Measurements from ENCODE around the gene TSC22D1. TPM values are rescaled to one million over a fixed set of nuclear protein-coding genes. Genes with fewer than 3 reads are reported as not detected.
A peak's percentile ranks its signal among the peaks of the same experiment; 100 is the strongest.

The TSC22D1 gene
- total and polyA plus RNA-seq, 4 donors, result 21.0 to 43.5 (median 37.0) TPM

DNA sequence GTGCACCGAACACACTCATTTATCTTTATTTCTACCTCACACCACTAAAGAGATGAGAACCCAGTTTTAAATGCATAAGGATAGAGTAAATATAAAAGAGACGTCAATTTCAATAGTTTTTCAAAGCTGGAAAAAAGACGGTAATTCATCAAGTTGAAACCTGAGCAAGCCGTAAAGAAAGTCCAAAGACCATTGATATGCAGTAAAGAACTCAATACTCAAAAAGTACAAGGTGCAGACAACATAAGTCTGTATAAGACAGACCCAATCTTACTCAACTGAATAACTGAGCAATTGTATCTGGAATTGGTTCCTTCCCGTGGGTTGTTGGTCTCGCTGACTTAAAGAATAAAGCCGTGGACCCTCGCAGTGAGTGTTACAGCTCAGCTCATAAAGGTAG lies 120.4 kb downstream of the TSC22D1 start:
- DNase-seq (ENCODE audit: low spot score), result no peak
- WGBS, result 81% methylated on average over 8 of the region's 8 CpGs

DNA sequence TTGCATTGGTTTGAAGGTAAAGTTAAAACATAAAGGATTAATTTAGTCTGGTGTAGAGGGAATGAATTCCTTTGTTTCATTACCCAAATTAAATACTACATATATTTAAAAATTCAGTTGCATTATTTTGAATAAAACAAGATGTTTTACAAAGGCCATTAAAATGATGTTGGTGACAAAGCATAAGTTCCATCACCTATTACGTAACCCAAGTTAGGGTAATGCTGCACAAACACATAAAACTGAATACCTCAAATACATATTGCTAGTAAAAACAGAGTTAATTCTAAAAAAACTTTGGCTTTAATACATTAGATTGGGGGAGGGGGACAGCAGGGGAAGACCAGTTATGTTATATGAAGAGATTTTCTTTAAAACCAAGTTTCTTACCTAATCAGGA lies 122.2 kb downstream of the TSC22D1 start:
- 96% methylated on average over 1 of the region's 1 CpG for WGBS
- Histone ChIP-seq H3K9ac (ENCODE audit: low read depth in 1 of 2, low read length in 2 of 2) (no peak overlapping the region), H3K9me3 (ENCODE audit: control insufficient read depth in 4 of 4, low read length in 3 of 4) (peaks cover 0 to 2% (median 0%) of the 10 kb centered on the region in 4 donors), H3K27me3 (ENCODE audit: control insufficient read depth in 4 of 4, insufficient read depth in 4 of 4, low read length in 3 of 4) (no peaks in the 10 kb centered on the region), H3K4me3 (ENCODE audit: low read depth in 1 of 3, low read length in 3 of 3) (no peak overlapping the region), H3K27ac (ENCODE audit: low read depth in 1 of 2, low read length in 2 of 2) (no peak overlapping the region), H3K4me1 (ENCODE audit: control insufficient read depth in 4 of 4, insufficient read depth in 4 of 4, low read length in 3 of 4) (peaks cover 5 to 18% (median 10%) of the 10 kb centered on the region in 4 donors), H3K36me3 (ENCODE audit: control insufficient read depth in 4 of 4, insufficient read depth in 3 of 4, low read depth in 1 of 4, low read length in 3 of 4) (no peaks in the 10 kb centered on the region)
- TF ChIP-seq, protein P1, sequence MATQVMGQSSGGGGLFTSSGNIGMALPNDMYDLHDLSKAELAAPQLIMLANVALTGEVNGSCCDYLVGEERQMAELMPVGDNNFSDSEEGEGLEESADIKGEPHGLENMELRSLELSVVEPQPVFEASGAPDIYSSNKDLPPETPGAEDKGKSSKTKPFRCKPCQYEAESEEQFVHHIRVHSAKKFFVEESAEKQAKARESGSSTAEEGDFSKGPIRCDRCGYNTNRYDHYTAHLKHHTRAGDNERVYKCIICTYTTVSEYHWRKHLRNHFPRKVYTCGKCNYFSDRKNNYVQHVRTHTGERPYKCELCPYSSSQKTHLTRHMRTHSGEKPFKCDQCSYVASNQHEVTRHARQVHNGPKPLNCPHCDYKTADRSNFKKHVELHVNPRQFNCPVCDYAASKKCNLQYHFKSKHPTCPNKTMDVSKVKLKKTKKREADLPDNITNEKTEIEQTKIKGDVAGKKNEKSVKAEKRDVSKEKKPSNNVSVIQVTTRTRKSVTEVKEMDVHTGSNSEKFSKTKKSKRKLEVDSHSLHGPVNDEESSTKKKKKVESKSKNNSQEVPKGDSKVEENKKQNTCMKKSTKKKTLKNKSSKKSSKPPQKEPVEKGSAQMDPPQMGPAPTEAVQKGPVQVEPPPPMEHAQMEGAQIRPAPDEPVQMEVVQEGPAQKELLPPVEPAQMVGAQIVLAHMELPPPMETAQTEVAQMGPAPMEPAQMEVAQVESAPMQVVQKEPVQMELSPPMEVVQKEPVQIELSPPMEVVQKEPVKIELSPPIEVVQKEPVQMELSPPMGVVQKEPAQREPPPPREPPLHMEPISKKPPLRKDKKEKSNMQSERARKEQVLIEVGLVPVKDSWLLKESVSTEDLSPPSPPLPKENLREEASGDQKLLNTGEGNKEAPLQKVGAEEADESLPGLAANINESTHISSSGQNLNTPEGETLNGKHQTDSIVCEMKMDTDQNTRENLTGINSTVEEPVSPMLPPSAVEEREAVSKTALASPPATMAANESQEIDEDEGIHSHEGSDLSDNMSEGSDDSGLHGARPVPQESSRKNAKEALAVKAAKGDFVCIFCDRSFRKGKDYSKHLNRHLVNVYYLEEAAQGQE (IDR thresholded peaks at IDR 0.05), result no peak
- no peak for TF ChIP-seq JUND (IDR thresholded peaks at IDR 0.05)
- no peak for TF ChIP-seq FOXA1 (IDR thresholded peaks at IDR 0.05)
- TF ChIP-seq FOXA2 (IDR thresholded peaks at IDR 0.05), result no peak
- TF ChIP-seq HNF4G (IDR thresholded peaks at IDR 0.05), result no peak
- no peak for TF ChIP-seq HNF4A (conservative IDR thresholded peaks at IDR 0.05)
- TF ChIP-seq GABPA (IDR thresholded peaks at IDR 0.05 in 1 of 2, conservative IDR thresholded peaks at IDR 0.05 in 1 of 2), result no peak
- no peak for TF ChIP-seq RAD21 (IDR thresholded peaks at IDR 0.05)
- TF ChIP-seq NR2F2 (IDR thresholded peaks at IDR 0.05), result no peak
- no peak for TF ChIP-seq EGR1 (IDR thresholded peaks at IDR 0.05; ENCODE audit: low read depth in 2 of 2)
- DNase-seq (ENCODE audit: low spot score), result no peak

More for the DNA sequence above, 120.4 kb downstream of the TSC22D1 start:
- peaks cover 0 to 3% (median 0%) of the 10 kb centered on the region in 4 donors for H3K4me1 ChIP-seq (ENCODE audit: control insufficient read depth in 4 of 4, insufficient read depth in 4 of 4, low read length in 3 of 4)
- H3K9me3 ChIP-seq (ENCODE audit: control insufficient read depth in 4 of 4, low read length in 3 of 4), result peaks cover 0 to 2% (median 0%) of the 10 kb centered on the region in 4 donors
- no peak overlapping the region for H3K4me3 ChIP-seq (ENCODE audit: low read depth in 1 of 3, low read length in 3 of 3)
- no peak overlapping the region for H3K9ac ChIP-seq (ENCODE audit: low read depth in 1 of 2, low read length in 2 of 2)
- H3K27me3 ChIP-seq (ENCODE audit: control insufficient read depth in 4 of 4, insufficient read depth in 4 of 4, low read length in 3 of 4), result no peaks in the 10 kb centered on the region
- TF ChIP-seq HNF4A (conservative IDR thresholded peaks at IDR 0.05) (peak in 1 of 2 donors; percentile 20), FOXA2 (IDR thresholded peaks at IDR 0.05) (no peak)
- no peaks in the 10 kb centered on the region for H3K36me3 ChIP-seq (ENCODE audit: control insufficient read depth in 4 of 4, insufficient read depth in 3 of 4, low read depth in 1 of 4, low read length in 3 of 4)
- H3K27ac ChIP-seq (ENCODE audit: low read depth in 1 of 2, low read length in 2 of 2), result no peak overlapping the region

DNA sequence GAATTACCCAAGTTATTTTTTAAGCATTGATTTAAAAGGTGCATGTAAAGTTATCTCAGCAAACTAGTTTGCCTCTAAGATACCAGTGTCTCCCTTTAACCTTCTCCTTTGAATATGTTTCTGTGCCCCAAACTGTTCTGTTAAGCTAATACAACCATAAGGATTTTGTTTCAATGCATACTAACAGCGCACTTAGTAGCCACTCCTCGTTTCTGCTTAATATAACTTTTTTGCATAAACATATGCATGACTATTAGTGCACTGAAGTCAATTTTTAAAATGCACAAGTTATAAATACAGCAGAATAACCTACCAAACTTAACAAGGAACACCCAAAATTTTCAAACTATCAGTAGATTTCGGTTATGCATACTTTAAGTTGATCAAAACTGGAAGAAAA lies 123.1 kb downstream of the TSC22D1 start:
- WGBS, result 92% methylated on average over 3 of the region's 3 CpGs
- H3K9ac ChIP-seq (ENCODE audit: low read depth in 1 of 2, low read length in 2 of 2), result no peak overlapping the region
- H3K27ac ChIP-seq (ENCODE audit: low read depth in 1 of 2, low read length in 2 of 2), result no peak overlapping the region
- TF ChIP-seq SP1 (IDR thresholded peaks at IDR 0.05) (no peak), JUND (IDR thresholded peaks at IDR 0.05) (no peak), HNF4A (conservative IDR thresholded peaks at IDR 0.05) (no peak), RAD21 (IDR thresholded peaks at IDR 0.05) (no peak), EGR1 (IDR thresholded peaks at IDR 0.05; ENCODE audit: low read depth in 2 of 2) (no peak)
- DNase-seq (ENCODE audit: low spot score), result no peak
- no peaks in the 10 kb centered on the region for H3K27me3 ChIP-seq (ENCODE audit: control insufficient read depth in 4 of 4, insufficient read depth in 4 of 4, low read length in 3 of 4)
- H3K4me3 ChIP-seq (ENCODE audit: low read depth in 1 of 3, low read length in 3 of 3), result no peak overlapping the region
- H3K4me1 ChIP-seq (ENCODE audit: control insufficient read depth in 4 of 4, insufficient read depth in 4 of 4, low read length in 3 of 4), result peaks cover 8 to 26% (median 18%) of the 10 kb centered on the region in 4 donors
- H3K36me3 ChIP-seq (ENCODE audit: control insufficient read depth in 4 of 4, insufficient read depth in 3 of 4, low read depth in 1 of 4, low read length in 3 of 4), result no peaks in the 10 kb centered on the region
- H3K9me3 ChIP-seq (ENCODE audit: control insufficient read depth in 4 of 4, low read length in 3 of 4), result peaks cover 0 to 2% (median 0%) of the 10 kb centered on the region in 4 donors
